Measurements from ENCODE around the gene TBC1D21.

Gene TBC1D21

GRCh38 chr15:73901126-73901810 lies 27.9 kb downstream of the TBC1D21 start:
- no peaks in the 10 kb centered on the region for H3K27me3 ChIP-seq (ENCODE audit: insufficient read depth, low read length)
- no peak overlapping the region for H2AFZ ChIP-seq (ENCODE audit: low read length)
- no peaks in the 10 kb centered on the region for H3K4me1 ChIP-seq (ENCODE audit: insufficient read depth, low read length, severe bottlenecking)
- no peaks in the 10 kb centered on the region for H3K36me3 ChIP-seq (ENCODE audit: insufficient read depth, low read length)
- H3K4me3 ChIP-seq (ENCODE audit: low read depth, low read length, poor library complexity, severe bottlenecking) = no peak overlapping the region
- no peaks in the 10 kb centered on the region for H3K79me2 ChIP-seq (ENCODE audit: insufficient read depth, low read length)
- TF ChIP-seq EZH2 (IDR thresholded peaks at IDR 0.05; ENCODE audit: borderline replicate concordance, low read length) = no peak
- TF ChIP-seq, protein P1, sequence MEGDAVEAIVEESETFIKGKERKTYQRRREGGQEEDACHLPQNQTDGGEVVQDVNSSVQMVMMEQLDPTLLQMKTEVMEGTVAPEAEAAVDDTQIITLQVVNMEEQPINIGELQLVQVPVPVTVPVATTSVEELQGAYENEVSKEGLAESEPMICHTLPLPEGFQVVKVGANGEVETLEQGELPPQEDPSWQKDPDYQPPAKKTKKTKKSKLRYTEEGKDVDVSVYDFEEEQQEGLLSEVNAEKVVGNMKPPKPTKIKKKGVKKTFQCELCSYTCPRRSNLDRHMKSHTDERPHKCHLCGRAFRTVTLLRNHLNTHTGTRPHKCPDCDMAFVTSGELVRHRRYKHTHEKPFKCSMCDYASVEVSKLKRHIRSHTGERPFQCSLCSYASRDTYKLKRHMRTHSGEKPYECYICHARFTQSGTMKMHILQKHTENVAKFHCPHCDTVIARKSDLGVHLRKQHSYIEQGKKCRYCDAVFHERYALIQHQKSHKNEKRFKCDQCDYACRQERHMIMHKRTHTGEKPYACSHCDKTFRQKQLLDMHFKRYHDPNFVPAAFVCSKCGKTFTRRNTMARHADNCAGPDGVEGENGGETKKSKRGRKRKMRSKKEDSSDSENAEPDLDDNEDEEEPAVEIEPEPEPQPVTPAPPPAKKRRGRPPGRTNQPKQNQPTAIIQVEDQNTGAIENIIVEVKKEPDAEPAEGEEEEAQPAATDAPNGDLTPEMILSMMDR (IDR thresholded peaks at IDR 0.05; ENCODE audit: low read length) = no peak
- no peak overlapping the region for H3K9ac ChIP-seq (ENCODE audit: low read length)
- H4K20me1 ChIP-seq (ENCODE audit: insufficient read depth, low read length) = no peaks in the 10 kb centered on the region
- H3K27ac ChIP-seq (ENCODE audit: low read depth, low read length, poor library complexity, severe bottlenecking) = no peak overlapping the region
- H3K4me2 ChIP-seq (ENCODE audit: low read length) = no peak overlapping the region
- H3K9me3 ChIP-seq (ENCODE audit: low read length) = no peaks in the 10 kb centered on the region
- H3F3A ChIP-seq (ENCODE audit: insufficient read depth, low read length) = no peaks in the 10 kb centered on the region
- H3K9me2 ChIP-seq (ENCODE audit: low read depth, low read length) = no peaks in the 10 kb centered on the region

- no peak overlapping the region for H3K4me3 ChIP-seq (ENCODE audit: low read depth, low read length, poor library complexity, severe bottlenecking)
- no peaks in the 10 kb centered on the region for H3F3A ChIP-seq (ENCODE audit: insufficient read depth, low read length)
- H3K9me3 ChIP-seq (ENCODE audit: low read length) = no peaks in the 10 kb centered on the region
- TF ChIP-seq, protein P1 (IDR thresholded peaks at IDR 0.05; ENCODE audit: low read length) = no peak
- no peak for TF ChIP-seq EZH2 (IDR thresholded peaks at IDR 0.05; ENCODE audit: borderline replicate concordance, low read length)
- no peak overlapping the region for H3K4me2 ChIP-seq (ENCODE audit: low read length)
- no peaks in the 10 kb centered on the region for H3K36me3 ChIP-seq (ENCODE audit: insufficient read depth, low read length)
- no peak overlapping the region for H3K9ac ChIP-seq (ENCODE audit: low read length)
- H3K4me1 ChIP-seq (ENCODE audit: insufficient read depth, low read length, severe bottlenecking) = no peaks in the 10 kb centered on the region
- H3K79me2 ChIP-seq (ENCODE audit: insufficient read depth, low read length) = no peaks in the 10 kb centered on the region
- H4K20me1 ChIP-seq (ENCODE audit: insufficient read depth, low read length) = no peaks in the 10 kb centered on the region
- no peak overlapping the region for H2AFZ ChIP-seq (ENCODE audit: low read length)
- no peak overlapping the region for H3K27ac ChIP-seq (ENCODE audit: low read depth, low read length, poor library complexity, severe bottlenecking)
- H3K27me3 ChIP-seq (ENCODE audit: insufficient read depth, low read length) = no peaks in the 10 kb centered on the region; the same call in 1 of the 2 replicates
- H3K9me2 ChIP-seq (ENCODE audit: low read depth, low read length) = no peaks in the 10 kb centered on the region
These were observed 29.0 kb downstream of the TBC1D21 start for GRCh38 chr15:73902121-73903020.

GRCh38 chr15:73904026-73904815 lies 30.9 kb downstream of the TBC1D21 start:
- no peak overlapping the region for H3K9ac ChIP-seq (ENCODE audit: low read length)
- H3K27ac ChIP-seq (ENCODE audit: low read depth, low read length, poor library complexity, severe bottlenecking) = no peak overlapping the region
- no peaks in the 10 kb centered on the region for H3K9me3 ChIP-seq (ENCODE audit: low read length)
- no peak overlapping the region for H3K4me3 ChIP-seq (ENCODE audit: low read depth, low read length, poor library complexity, severe bottlenecking)
- no peaks in the 10 kb centered on the region for H3K36me3 ChIP-seq (ENCODE audit: insufficient read depth, low read length)
- no peaks in the 10 kb centered on the region for H4K20me1 ChIP-seq (ENCODE audit: insufficient read depth, low read length)
- no peak overlapping the region for H2AFZ ChIP-seq (ENCODE audit: low read length)
- H3F3A ChIP-seq (ENCODE audit: insufficient read depth, low read length) = no peaks in the 10 kb centered on the region
- no peaks in the 10 kb centered on the region for H3K79me2 ChIP-seq (ENCODE audit: insufficient read depth, low read length)
- no peaks in the 10 kb centered on the region for H3K9me2 ChIP-seq (ENCODE audit: low read depth, low read length)
- no peaks in the 10 kb centered on the region; the same call in 1 of the 2 replicates for H3K27me3 ChIP-seq (ENCODE audit: insufficient read depth, low read length)
- TF ChIP-seq, protein P1 (IDR thresholded peaks at IDR 0.05; ENCODE audit: low read length) = no peak
- no peak for TF ChIP-seq EZH2 (IDR thresholded peaks at IDR 0.05; ENCODE audit: borderline replicate concordance, low read length)
- H3K4me1 ChIP-seq (ENCODE audit: insufficient read depth, low read length, severe bottlenecking) = no peaks in the 10 kb centered on the region
- no peak overlapping the region for H3K4me2 ChIP-seq (ENCODE audit: low read length)

All from OCI-LY1 (cell line).